Neural cell (in vitro differentiated cells): Measurements from ENCODE around the gene ARHGEF7.

Source experiments
- EP300 ChIP-seq: fragments of 450-650 bp; conservative IDR thresholded peaks from 2 replicates; pipeline ENCODE4 v1.6.1; 2014; ENCODE audit warnings: antibody characterized with exemption, mild to moderate bottlenecking, moderate library complexity; ENCODE audit not compliant: poor library complexity, severe bottlenecking
- EZH2 ChIP-seq: fragments of 200-600, 300-800 bp; shearing (Covaris generic), sonication (generic); IDR thresholded peaks from 2 replicates; pipeline ENCODE4 v1.6.1; 2014; ENCODE audit warnings: antibody characterized with exemption, low read length, borderline replicate concordance, mild to moderate bottlenecking; ENCODE audit not compliant: insufficient read depth, poor library complexity, severe bottlenecking
- TAF1 ChIP-seq: IDR thresholded peaks from 2 replicates; pipeline ENCODE4 v1.6.1; 2012; ENCODE audit warnings: low read depth
- TF ChIP-seq, protein P1 (sequence below): fragments of 450-650 bp; IDR thresholded peaks from 2 replicates; pipeline ENCODE4 v1.5.1; 2014; ENCODE audit warnings: antibody characterized with exemption, mild to moderate bottlenecking, moderate library complexity; ENCODE audit not compliant: poor library complexity, severe bottlenecking
- TF ChIP-seq, protein P2 (sequence below): IDR thresholded peaks from 2 replicates; pipeline ENCODE4 v1.6.1; 2012; ENCODE audit warnings: borderline replicate concordance

DNA sequence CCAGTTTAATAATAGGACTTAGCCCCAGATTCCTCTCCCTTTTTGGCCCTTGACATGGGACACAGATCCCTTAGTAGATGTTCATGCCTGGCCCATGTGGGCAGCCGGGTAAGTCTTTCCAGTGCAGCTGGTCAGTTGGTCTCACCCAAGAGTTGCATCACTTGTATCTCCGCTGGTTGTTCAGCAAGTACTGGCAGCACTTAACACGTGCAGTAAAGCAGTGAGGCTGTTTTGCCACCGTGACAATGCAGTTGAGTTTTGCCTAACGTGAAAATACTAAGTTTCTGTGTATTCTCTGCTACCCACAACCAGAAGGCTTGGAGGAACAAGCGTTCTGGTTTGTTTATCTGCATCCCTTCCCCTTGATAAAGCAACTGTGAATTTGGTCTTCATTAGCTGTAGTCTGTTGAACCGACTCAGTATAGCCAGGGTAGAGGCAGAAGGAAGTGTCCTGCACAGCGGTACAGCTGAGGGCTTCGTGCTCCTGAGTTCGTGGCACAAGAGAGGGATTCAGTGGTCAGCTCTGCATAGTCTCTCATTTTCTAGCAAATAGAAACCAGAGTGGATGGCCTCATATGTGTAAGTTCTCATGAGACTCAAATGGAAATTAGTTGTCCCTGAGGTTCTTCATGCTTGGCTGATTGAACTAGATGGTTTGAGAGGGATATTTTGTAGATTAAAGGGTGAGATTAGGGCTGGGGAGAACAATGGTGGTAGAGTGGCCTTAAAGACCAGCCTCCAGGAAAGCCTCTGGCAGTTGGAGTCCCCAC, 50.3 kb downstream of the ARHGEF7 start:
- no peak for TF ChIP-seq EZH2
- TF ChIP-seq, protein P1, sequence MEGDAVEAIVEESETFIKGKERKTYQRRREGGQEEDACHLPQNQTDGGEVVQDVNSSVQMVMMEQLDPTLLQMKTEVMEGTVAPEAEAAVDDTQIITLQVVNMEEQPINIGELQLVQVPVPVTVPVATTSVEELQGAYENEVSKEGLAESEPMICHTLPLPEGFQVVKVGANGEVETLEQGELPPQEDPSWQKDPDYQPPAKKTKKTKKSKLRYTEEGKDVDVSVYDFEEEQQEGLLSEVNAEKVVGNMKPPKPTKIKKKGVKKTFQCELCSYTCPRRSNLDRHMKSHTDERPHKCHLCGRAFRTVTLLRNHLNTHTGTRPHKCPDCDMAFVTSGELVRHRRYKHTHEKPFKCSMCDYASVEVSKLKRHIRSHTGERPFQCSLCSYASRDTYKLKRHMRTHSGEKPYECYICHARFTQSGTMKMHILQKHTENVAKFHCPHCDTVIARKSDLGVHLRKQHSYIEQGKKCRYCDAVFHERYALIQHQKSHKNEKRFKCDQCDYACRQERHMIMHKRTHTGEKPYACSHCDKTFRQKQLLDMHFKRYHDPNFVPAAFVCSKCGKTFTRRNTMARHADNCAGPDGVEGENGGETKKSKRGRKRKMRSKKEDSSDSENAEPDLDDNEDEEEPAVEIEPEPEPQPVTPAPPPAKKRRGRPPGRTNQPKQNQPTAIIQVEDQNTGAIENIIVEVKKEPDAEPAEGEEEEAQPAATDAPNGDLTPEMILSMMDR = no peak
- no peak for TF ChIP-seq TAF1
- TF ChIP-seq EP300 = no peak
- TF ChIP-seq, protein P2, sequence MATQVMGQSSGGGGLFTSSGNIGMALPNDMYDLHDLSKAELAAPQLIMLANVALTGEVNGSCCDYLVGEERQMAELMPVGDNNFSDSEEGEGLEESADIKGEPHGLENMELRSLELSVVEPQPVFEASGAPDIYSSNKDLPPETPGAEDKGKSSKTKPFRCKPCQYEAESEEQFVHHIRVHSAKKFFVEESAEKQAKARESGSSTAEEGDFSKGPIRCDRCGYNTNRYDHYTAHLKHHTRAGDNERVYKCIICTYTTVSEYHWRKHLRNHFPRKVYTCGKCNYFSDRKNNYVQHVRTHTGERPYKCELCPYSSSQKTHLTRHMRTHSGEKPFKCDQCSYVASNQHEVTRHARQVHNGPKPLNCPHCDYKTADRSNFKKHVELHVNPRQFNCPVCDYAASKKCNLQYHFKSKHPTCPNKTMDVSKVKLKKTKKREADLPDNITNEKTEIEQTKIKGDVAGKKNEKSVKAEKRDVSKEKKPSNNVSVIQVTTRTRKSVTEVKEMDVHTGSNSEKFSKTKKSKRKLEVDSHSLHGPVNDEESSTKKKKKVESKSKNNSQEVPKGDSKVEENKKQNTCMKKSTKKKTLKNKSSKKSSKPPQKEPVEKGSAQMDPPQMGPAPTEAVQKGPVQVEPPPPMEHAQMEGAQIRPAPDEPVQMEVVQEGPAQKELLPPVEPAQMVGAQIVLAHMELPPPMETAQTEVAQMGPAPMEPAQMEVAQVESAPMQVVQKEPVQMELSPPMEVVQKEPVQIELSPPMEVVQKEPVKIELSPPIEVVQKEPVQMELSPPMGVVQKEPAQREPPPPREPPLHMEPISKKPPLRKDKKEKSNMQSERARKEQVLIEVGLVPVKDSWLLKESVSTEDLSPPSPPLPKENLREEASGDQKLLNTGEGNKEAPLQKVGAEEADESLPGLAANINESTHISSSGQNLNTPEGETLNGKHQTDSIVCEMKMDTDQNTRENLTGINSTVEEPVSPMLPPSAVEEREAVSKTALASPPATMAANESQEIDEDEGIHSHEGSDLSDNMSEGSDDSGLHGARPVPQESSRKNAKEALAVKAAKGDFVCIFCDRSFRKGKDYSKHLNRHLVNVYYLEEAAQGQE = no peak
